GM13976 (cell line): Measurements from ENCODE around the gene PCNX2.

Experiments used
- DNase-seq: peaks from one replicate; pipeline ENCODE4 v3.0.0; 2012; ENCODE audit warnings: low spot score
- CTCF ChIP-seq: IDR thresholded peaks from 2 replicates; pipeline ENCODE4 v1.5.1; 2012; ENCODE audit warnings: borderline replicate concordance, mild to moderate bottlenecking; ENCODE audit not compliant: insufficient read depth; ENCODE audit errors: extremely low read depth, missing control alignments, control extremely low read depth
- in situ Hi-C: fragments of 300-500 bp; cut with MboI; formaldehyde crosslinking; loops from one replicate; pipeline ENCODE4 v1.12.0; 2022; ENCODE audit warnings: low sequenced_read_pairs, mixed read lengths, inconsistent platforms; ENCODE audit not compliant: unreplicated experiment

Gene PCNX2

GRCh38 chr1:233294913-233295236 lies 650 bp downstream of the PCNX2 start:
- in situ Hi-C loops = no loop called here
- no peak for TF ChIP-seq CTCF
- peak; percentile 32 for DNase-seq

GRCh38 chr1:233293556-233294446 lies 1.7 kb downstream of the PCNX2 start:
- DNase-seq = no peak
- no peak for TF ChIP-seq CTCF
- in situ Hi-C loops = no loop called here

GRCh38 chr1:233290396-233291034 lies 5.0 kb downstream of the PCNX2 start:
- TF ChIP-seq CTCF = no peak
- DNase-seq = no peak
- in situ Hi-C loops = no loop called here

- in situ Hi-C loops = no loop called here
- TF ChIP-seq CTCF = no peak
- no peak for DNase-seq
Measured at GRCh38 chr1:233289676-233290075, 5.8 kb downstream of the PCNX2 start.

- no peak for DNase-seq
- TF ChIP-seq CTCF = no peak
- in situ Hi-C loops = no loop called here
Measured at GRCh38 chr1:233282582-233282886, 13.0 kb downstream of the PCNX2 start.

- TF ChIP-seq CTCF = no peak
- DNase-seq = peak; percentile 33
- in situ Hi-C loops = no loop called here
Measured at GRCh38 chr1:233281711-233282581, 13.6 kb downstream of the PCNX2 start.
